Thoracic aorta (tissue), 2 donors: ENCODE data around the gene FLNC. TPM values are rescaled to one million over a fixed set of nuclear protein-coding genes. Genes with fewer than 3 reads are reported as not detected.

Experiments used
- ATAC-seq: fragments of 150-250 bp; one replicate; pipeline ENCODE4 v1.8.0; 2017; ENCODE audit warnings: low read depth; ENCODE audit not compliant: insufficient number of reproducible peaks, low FRiP score
- DNase-seq: peaks from one replicate; pipeline ENCODE4 v3.0.0-alpha.2; 2020; ENCODE audit warnings: low spot score
- H3K27ac ChIP-seq, 2 donors: fragments of 200-600 bp; sonication (generic); 1 replicate in 1 of 2; 2 replicates in 1 of 2; pipeline ENCODE4 v1.5.1; 2016; ENCODE audit warnings: mild to moderate bottlenecking in 2 of 2, moderate library complexity in 2 of 2
- H3K27me3 ChIP-seq: fragments of 200-600 bp; sonication (generic); replicated peaks from 2 replicates; pipeline ENCODE4 v1.6.0; 2016; ENCODE audit warnings: mild to moderate bottlenecking; ENCODE audit not compliant: insufficient read depth
- H3K36me3 ChIP-seq: fragments of 200-600 bp; sonication (generic); one replicate; pipeline ENCODE4 v1.5.1; 2016
- H3K4me1 ChIP-seq, 2 donors: fragments of 200-600 bp; sonication (generic); 1 replicate in 1 of 2; 2 replicates in 1 of 2; pipeline versions ENCODE4 v1.5.1 to v1.6.0; 2016; ENCODE audit warnings: low read depth in 2 of 2, mild to moderate bottlenecking in 1 of 2; ENCODE audit not compliant: control insufficient read depth in 1 of 2
- H3K4me3 ChIP-seq: fragments of 200-600 bp; sonication (generic); 2 replicates; pipeline ENCODE4 v1.5.1; 2016; ENCODE audit warnings: mild to moderate bottlenecking
- H3K9me3 ChIP-seq: fragments of 200-600 bp; sonication (generic); 2 replicates; pipeline ENCODE4 v1.5.1; 2016
- total RNA-seq, 2 donors: library from RNA; depleted of rRNA; stranded (reverse); fragments of >200 nt; gene quantifications; one replicate each; pipeline versions ENCODE4 v1.1.0 to v1.2.3, GENCODE V29; 2016
- TF ChIP-seq, protein P1 (sequence below): fragments of 200-600 bp; sonication (generic); IDR thresholded peaks from one replicate; pipeline ENCODE4 v1.5.1; 2019; ENCODE audit warnings: antibody characterized with exemption

Gene FLNC
- total RNA-seq, 2 donors from 2014 or later = 157 to 273 TPM

DNA sequence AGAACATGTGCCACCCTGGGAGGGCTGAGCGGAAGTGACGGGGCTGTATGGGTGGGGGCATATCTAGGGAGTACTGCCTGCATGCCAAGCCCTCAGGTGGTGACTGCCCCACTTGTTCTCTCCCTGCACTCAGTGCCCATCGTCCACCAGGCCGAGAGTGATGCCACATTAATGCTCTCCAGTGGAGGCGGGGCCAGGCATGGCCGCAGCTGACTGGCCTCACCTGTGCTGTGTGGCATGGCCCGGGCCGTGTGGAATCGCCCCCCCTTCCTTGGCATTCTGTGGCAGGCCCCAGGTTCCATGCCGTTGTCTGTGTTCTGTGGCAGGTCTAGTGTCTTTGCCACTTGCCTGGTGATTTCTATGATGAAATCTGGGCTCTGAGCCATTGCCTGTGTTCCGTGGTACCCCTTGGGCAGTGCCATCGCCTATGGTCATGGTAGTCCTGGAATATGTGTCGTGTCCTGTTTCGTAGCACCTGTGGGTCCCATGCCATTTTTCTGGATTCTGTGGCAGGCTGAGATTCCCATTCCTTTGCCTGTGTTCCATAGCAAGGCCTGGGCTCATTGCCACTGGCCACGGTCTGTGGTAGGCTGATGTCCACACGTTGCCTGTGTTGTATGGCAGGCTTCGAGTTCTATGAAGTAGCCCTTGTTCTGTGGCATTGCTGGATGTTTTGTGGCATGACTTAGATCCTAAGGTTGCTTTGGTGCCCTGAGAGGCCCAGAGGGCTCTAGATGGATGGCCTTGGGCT is 8.9 kb downstream of the FLNC start:
- no peak overlapping the region for H3K4me3 ChIP-seq
- peaks cover 8 to 18% of the 10 kb centered on the region in 2 donors for H3K4me1 ChIP-seq
- H3K27ac ChIP-seq = peak overlapping the region in 1 of 2 donors; percentile 25
- TF ChIP-seq, protein P1, sequence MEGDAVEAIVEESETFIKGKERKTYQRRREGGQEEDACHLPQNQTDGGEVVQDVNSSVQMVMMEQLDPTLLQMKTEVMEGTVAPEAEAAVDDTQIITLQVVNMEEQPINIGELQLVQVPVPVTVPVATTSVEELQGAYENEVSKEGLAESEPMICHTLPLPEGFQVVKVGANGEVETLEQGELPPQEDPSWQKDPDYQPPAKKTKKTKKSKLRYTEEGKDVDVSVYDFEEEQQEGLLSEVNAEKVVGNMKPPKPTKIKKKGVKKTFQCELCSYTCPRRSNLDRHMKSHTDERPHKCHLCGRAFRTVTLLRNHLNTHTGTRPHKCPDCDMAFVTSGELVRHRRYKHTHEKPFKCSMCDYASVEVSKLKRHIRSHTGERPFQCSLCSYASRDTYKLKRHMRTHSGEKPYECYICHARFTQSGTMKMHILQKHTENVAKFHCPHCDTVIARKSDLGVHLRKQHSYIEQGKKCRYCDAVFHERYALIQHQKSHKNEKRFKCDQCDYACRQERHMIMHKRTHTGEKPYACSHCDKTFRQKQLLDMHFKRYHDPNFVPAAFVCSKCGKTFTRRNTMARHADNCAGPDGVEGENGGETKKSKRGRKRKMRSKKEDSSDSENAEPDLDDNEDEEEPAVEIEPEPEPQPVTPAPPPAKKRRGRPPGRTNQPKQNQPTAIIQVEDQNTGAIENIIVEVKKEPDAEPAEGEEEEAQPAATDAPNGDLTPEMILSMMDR = no peak
- DNase-seq (no peak), ATAC-seq (no peak)
- H3K36me3 ChIP-seq = peaks cover 62% of the 10 kb centered on the region
- H3K27me3 ChIP-seq = no peaks in the 10 kb centered on the region
- no peaks in the 10 kb centered on the region for H3K9me3 ChIP-seq

GRCh38 chr7:128839751-128840177 is 9.6 kb downstream of the FLNC start:
- Histone ChIP-seq H3K9me3 (no peaks in the 10 kb centered on the region), H3K27me3 (no peaks in the 10 kb centered on the region), H3K36me3 (peaks cover 67% of the 10 kb centered on the region), H3K27ac (no peak overlapping the region), H3K4me1 (peaks cover 8 to 18% of the 10 kb centered on the region in 2 donors), H3K4me3 (no peak overlapping the region)
- TF ChIP-seq, protein P1 = no peak
- ATAC-seq = no peak
- no peak for DNase-seq

- H3K27me3 ChIP-seq = no peaks in the 10 kb centered on the region
- no peak overlapping the region for H3K4me3 ChIP-seq
- DNase-seq (no peak), ATAC-seq (no peak)
- H3K4me1 ChIP-seq = peaks cover 6 to 15% of the 10 kb centered on the region in 2 donors
- TF ChIP-seq, protein P1 = no peak
- no peak overlapping the region for H3K27ac ChIP-seq
- H3K9me3 ChIP-seq = no peaks in the 10 kb centered on the region
- H3K36me3 ChIP-seq = peaks cover 74% of the 10 kb centered on the region
Measured at GRCh38 chr7:128840326-128841170, 10.3 kb downstream of the FLNC start.

- ATAC-seq = no peak
- TF ChIP-seq, protein P1 = no peak
- DNase-seq = no peak
- H3K4me1 ChIP-seq = peaks cover 0 to 8% of the 10 kb centered on the region in 2 donors
- no peaks in the 10 kb centered on the region for H3K9me3 ChIP-seq
- H3K4me3 ChIP-seq = no peak overlapping the region
- no peak overlapping the region for H3K27ac ChIP-seq
- no peaks in the 10 kb centered on the region for H3K27me3 ChIP-seq
- H3K36me3 ChIP-seq = peaks cover 74% of the 10 kb centered on the region
Measured at GRCh38 chr7:128841171-128841690, 11.0 kb downstream of the FLNC start.
